Inflammatory macrophage treated with lipopolysaccharide for 1 hour (primary cell): ENCODE results near the gene SYN1.
A peak's percentile ranks its signal among the peaks of the same experiment; 100 is the strongest.

Experiments used
- DNase-seq, 2 donors: peaks; one replicate each; pipeline ENCODE4 v3.0.0-alpha.2; 2020 to 2022

Gene SYN1

GRCh38 chrX:47572773-47573340 lies 46.8 kb downstream of the SYN1 start:
- DNase-seq = no peak

GRCh38 chrX:47571896-47572295 lies 47.8 kb downstream of the SYN1 start:
- DNase-seq = no peak

- no peak for DNase-seq
Measured at GRCh38 chrX:47571215-47571614, 48.4 kb downstream of the SYN1 start.

GRCh38 chrX:47570794-47571193 lies 48.9 kb downstream of the SYN1 start:
- no peak for DNase-seq

GRCh38 chrX:47568656-47569295 lies 50.9 kb downstream of the SYN1 start:
- peak in 1 of 2 donors; percentile 37 for DNase-seq

- DNase-seq = no peak
Measured at GRCh38 chrX:47566841-47567240, 52.8 kb downstream of the SYN1 start.

- DNase-seq = no peak
Measured at GRCh38 chrX:47564438-47565085, 55.1 kb downstream of the SYN1 start.

- no peak for DNase-seq
Measured at GRCh38 chrX:47563801-47564315, 55.8 kb downstream of the SYN1 start.

- DNase-seq = peak in 1 of 2 donors; percentile 66
Measured at GRCh38 chrX:47562615-47563243, 56.9 kb downstream of the SYN1 start.

GRCh38 chrX:47561659-47562151 lies 58.0 kb downstream of the SYN1 start:
- no peak for DNase-seq

GRCh38 chrX:47560934-47561658 lies 58.6 kb downstream of the SYN1 start, which contains the start of gene ARAF:
Gene ARAF, plus strand, starts transcription at chrX:47561205. Its CDS starts 1,763 bp downstream, at chrX:47562968.
- DNase-seq = peak; percentile 95 to 97

- DNase-seq = no peak
Measured at GRCh38 chrX:47560179-47560933, 59.3 kb downstream of the SYN1 start.

- no peak for DNase-seq
Measured at GRCh38 chrX:47558436-47558835, 61.2 kb downstream of the SYN1 start.

- DNase-seq = peak; percentile 76 to 85
Measured at GRCh38 chrX:47556045-47556623, 63.5 kb downstream of the SYN1 start.

GRCh38 chrX:47543496-47543895 lies 76.2 kb downstream of the SYN1 start:
- DNase-seq = no peak

GRCh38 chrX:47540754-47541538 lies 78.7 kb downstream of the SYN1 start:
- DNase-seq = peak; percentile 72 to 85

GRCh38 chrX:47539860-47540259 lies 79.8 kb downstream of the SYN1 start:
- no peak for DNase-seq

GRCh38 chrX:47530049-47530448 lies 89.6 kb downstream of the SYN1 start:
- DNase-seq = peak in 1 of 2 donors; percentile 19

- DNase-seq = no peak
Measured at GRCh38 chrX:47529548-47529947, 90.1 kb downstream of the SYN1 start.

GRCh38 chrX:47523713-47524166 lies 95.9 kb downstream of the SYN1 start:
- DNase-seq = no peak
